Measurements from ENCODE around the gene RNF7.

Gene RNF7

DNA sequence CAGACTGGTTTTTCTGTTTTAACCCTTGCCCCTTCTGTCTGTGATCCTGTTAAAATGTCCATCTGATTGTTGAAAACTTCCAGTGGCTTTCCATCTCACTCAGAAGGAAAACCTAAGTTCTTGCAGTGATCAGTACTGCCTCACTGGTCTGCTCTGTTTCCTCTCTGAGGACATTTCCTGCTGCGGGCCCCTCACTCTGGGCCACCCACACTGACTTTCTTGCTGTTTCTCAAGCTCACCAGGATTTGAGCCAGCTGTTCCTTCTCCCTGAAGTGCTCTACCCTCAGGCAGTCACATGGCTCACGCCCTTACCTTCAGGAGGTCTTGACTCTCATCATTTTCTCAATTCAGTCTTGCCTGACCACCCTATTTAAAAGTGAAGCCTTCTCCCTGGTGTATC is 26.9 kb downstream of the RNF7 start:
- no peak for DNase-seq (ENCODE audit: low spot score)
- Histone ChIP-seq H3K4me3 (no peak overlapping the region), H3K27ac (no peak overlapping the region)
- no peak for TF ChIP-seq CTCF (IDR thresholded peaks at IDR 0.05)

DNA sequence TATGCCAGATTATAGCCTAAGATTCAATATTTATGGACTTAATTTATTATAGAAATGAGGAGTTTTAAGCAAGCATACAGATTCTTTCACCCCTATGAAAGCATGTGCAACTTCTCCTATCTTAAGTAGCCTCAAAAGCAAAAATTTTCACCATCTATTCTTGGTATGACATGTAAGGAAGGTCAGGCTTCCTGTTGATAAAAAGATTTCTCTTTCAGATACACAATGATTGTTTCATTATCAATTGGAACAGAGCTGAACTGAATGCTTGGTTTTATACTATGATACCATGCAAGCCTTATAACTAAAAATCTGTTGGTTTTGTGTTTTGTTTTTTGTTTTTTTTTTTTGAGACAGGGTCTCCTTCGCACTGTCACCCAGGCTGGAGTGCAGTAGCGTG is 29.0 kb downstream of the RNF7 start:
- Histone ChIP-seq H3K27ac (no peak overlapping the region), H3K4me3 (no peak overlapping the region)
- no peak for TF ChIP-seq CTCF (IDR thresholded peaks at IDR 0.05)
- DNase-seq (ENCODE audit: low spot score), result no peak

DNA sequence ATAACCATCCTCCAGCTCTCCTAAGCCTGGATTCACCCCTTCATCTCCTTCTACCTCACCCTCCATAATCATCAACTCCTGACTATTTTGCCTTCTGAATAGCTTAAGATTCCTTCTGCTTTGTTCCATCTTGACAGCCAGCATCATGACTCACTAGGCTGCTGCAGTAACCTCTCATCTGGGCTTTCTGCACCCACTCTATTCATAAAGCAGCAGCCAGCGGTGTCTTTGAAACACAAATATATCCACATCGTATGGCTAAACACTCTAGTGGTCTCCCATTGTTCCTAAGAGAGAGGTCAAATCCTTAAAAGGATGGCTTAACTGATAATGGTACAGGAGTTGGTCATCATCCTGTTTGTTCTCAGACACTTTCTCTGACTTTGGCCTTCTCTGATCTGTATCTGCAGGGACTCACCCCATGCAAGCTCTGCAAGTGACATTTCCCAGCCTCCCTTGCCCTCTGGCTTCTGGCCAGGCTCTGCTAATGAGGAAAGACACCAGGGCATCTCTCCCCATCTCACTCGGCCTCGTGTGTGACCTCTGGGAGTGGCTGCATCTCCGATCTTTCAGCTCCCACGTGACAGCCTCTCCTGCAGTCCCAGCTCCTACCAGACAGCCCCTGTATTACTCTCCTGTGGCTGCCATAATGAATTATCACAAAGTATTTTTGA is 31.3 kb downstream of the RNF7 start:
- DNase-seq (ENCODE audit: low spot score), result no peak
- Histone ChIP-seq H3K4me3 (no peak overlapping the region), H3K27ac (no peak overlapping the region)
- no peak for TF ChIP-seq CTCF (IDR thresholded peaks at IDR 0.05)

GRCh38 chr3:141773676-141774075 is 35.6 kb downstream of the RNF7 start:
- no peak for DNase-seq (ENCODE audit: low spot score)
- TF ChIP-seq CTCF (IDR thresholded peaks at IDR 0.05), result no peak
- Histone ChIP-seq H3K4me3 (no peak overlapping the region), H3K27ac (no peak overlapping the region)

DNA sequence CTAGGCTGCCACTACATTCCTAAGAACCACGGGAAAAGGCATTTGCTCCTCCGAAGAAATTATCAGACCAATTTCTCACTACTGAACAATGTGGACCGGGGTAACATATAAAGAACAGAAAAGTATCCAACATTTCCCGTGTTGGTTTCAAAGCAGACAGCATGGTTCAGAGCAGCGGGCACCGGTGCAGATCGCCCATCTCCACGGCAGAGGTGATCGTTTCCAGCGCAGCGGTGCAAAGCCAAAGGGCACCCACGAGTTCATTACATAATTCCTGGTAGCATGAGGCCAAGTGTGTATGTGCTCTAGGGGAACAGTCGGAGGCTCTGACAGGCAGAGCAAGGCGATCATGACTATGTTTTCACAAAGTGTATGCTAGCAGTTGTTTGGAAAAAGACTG is 38.3 kb downstream of the RNF7 start:
- Histone ChIP-seq H3K27ac (no peak overlapping the region), H3K4me3 (no peak overlapping the region)
- no peak for TF ChIP-seq CTCF (IDR thresholded peaks at IDR 0.05)
- no peak for DNase-seq (ENCODE audit: low spot score)

- Histone ChIP-seq H3K4me3 (no peak overlapping the region), H3K27ac (no peak overlapping the region)
- TF ChIP-seq CTCF (IDR thresholded peaks at IDR 0.05), result no peak
- DNase-seq (ENCODE audit: low spot score), result no peak
Observed at GRCh38 chr3:141776885-141777284, 38.8 kb downstream of the RNF7 start.

GRCh38 chr3:141777957-141778813 is 40.1 kb downstream of the RNF7 start:
- no peak for TF ChIP-seq CTCF (IDR thresholded peaks at IDR 0.05)
- Histone ChIP-seq H3K27ac (no peak overlapping the region), H3K4me3 (no peak overlapping the region)
- DNase-seq (ENCODE audit: low spot score), result no peak

Data from coronary artery (tissue), 2 donors.